ENCODE data around the gene PREX1.
"Not testable (repeated sequence)": the region's sequence is repeated elsewhere in the genome, so short reads cannot be mapped to it uniquely, and the experiment has no call there.

The PREX1 gene

DNA sequence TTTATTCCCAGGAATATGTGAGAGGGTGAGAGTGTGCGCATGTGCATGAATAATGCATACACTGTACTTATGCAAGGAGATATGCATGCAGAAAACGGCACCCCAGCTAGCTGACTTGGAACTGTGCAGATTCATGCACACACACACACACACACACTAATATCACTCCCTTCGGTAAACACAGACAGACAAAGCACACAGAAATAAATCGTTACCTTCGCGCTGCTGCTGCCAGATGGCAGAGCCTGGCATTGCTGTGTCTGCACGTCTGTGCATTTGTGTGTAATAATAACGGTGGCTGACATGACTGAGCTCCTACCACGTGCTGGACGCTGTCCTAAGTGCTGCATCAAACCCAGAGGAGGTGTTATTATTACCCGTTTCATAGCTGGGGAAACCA, 36.8 kb downstream of the PREX1 start:
- no peak for DNase-seq

DNA sequence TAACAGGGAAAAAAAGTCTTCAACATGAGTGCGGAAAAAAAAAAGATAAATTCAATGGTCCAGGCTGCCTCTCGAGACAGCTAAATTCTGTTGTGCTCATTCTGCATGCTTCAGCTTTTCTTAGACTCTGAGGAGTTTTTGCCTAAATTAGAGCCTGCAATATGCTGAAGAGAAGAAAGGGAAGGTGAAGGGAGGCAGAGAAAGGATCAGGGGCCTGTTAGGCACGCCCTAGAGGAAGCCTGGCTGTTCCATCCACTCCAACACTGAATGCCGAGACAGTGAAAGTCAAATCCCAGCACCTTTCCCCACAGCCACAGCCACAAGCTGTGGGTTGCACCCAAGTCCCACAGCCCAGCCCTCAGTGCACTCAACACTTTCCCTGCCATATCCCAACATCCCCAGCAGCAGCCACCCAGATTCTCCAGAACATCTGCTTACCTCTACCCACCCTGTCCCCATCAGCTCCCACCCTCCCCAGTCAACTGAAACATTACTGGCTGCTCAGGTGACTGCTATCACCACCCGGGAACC, 37.3 kb downstream of the PREX1 start:
- DNase-seq: no peak

DNA sequence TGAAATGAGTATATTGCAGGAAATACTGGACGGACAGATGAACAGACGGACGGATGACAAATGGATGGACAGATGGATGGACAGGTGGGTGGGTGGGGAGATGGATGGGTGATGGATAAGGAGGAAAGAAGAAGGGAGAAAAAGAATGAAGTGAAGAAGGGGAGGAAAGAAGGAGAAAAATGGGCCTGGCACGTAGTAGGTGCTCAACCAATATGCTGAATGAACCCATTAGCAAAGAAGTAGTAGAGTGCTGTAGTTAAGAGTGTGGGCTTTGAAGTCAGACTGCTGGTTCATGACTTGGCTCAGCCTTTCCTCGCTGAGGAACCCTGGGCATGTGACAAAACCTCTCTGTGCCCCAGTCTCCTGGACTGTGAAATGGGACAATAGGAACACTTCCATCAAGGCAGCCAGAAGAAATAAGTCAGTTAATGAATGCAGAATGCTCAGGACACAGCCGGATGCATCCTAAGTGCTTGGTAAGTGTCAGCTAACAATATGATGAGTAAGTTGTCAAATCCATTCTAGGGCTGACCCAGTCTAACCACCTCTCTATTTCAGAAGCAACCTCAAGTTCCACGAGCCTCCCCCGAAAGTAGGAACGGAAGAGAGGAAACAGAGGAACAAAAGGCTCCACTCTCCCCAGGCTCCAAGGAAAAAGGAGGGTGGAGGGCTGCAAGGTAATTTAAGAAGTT, 37.9 kb downstream of the PREX1 start:
- no peak for DNase-seq

DNA sequence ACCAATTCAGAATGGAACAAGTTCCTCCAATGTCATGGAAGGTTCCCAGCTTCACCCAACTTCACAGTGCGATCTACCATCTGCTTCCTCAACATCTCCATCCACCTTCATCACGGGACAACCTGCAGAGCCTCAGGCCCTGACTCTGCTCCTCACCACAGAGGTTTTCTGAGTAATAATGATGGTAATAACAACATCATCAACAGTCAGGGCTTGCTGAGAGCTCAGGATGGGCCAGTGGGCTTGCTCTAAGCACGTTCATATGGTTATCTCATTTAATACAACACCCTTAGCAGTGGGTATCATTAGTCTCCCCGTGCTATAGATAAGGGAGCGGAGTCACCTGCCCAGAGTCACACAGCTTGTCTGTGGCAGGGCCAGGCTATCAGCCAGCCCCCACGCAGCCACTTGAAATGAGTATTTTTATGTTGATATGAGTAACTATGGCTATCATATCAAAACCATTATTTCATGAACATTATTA, 38.6 kb downstream of the PREX1 start:
- no peak for DNase-seq

DNA sequence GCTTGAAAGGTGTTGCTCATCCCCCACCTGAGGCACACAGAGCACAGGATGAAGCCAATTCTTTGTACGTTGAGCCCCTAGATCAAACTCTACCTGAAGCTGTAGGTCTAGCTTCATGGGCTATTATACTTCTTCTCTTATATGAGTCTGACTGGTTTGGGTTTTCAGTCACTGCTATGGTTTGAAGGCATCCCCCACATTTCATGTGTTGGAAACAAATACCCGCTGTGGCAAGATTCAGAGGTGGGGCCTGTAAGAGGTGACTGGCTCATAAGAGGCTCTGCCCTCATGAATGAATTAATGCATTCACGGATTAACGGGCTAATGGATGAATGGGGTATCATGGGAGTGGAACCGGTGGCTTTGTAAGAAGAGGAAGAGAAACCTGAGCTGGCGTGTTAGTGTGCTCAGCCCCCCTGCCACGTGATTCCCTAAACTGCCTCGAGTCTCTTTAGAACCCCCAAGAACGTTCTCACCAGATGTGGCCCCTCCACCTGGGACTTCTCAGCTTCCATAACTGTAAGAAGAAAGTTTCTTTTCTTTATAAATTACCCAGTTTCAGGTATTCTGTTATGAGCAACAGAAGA, 39.2 kb downstream of the PREX1 start:
- DNase-seq: no peak

DNA sequence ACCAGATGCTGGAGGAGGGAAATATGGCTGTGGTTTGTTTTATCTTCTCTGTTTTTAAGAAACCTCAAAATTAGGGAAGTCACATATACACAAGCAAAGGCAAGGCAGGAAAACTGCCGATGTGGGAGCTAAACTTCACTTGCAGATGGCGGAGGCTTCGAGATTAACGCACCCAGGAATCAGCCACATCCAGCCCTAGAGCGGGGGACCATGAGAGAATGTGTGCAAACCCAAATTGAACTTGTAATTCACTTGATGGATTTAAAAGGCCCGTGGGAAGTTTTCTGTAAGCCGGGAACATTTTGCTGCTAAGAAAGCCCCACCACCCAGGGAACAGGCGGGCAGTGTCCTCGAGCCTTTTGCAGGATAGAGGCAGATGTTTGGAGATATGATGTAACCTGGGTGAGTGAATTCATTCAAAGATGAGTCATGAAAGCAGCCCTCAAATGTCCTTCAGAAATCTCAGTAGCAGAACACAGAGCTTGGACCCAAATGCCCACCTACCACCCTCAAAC, 39.9 kb downstream of the PREX1 start:
- DNase-seq: no peak

DNA sequence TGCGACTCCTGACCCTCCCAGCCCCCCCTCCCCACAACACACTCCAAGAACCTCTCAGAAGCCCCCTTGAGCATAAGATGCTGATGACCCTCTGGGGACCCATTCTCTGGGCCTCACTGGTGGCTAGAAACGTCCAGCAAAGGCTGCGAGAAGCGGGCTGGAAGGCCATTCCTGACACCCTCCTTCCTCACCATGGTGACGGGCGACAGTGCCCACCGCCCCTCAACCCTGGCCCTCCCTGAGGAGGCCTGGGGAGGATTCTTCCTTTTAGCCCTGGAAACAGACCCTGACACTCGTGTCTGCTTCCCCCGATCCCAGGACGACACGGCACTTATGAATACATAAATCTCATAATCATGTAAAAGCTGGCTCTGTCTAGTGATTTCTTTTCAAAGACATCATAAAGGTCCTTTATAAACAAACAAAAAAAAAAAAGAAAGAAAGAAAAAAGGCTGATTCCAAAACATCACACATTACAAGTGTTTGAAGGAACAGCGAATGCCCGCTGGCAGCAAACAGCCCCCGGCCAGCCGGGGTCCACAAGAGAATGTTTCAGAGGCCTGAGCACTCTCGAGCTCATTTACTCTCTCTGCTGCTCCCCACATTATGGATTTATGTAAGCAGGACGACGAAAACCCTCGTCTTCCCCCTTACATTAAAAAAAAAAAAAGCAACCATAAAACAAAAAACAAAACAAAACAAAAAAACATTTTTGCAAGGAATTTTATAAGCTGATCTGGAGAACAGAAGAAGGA, 40.7 kb downstream of the PREX1 start:
- no peak for DNase-seq

DNA sequence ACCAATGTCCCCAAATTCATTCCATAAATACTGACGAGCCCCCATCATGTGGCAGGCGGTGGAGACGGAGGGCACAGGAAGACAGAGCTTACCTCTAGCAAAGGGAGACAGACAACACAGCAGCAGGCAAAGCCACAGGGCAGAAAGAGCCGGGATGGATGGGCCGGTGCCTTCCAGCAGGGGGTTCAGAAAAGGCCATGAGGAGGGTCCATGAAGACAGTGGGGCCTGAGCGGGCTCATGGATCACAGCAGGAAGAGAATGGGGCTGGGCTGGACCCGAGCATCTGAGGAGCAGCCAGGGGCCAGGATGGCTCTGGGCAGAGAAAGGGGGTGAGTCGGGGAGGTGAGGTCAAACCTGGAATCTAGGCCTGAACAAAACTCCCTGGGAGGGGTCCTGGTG, 42.0 kb downstream of the PREX1 start:
- no peak for DNase-seq

DNA sequence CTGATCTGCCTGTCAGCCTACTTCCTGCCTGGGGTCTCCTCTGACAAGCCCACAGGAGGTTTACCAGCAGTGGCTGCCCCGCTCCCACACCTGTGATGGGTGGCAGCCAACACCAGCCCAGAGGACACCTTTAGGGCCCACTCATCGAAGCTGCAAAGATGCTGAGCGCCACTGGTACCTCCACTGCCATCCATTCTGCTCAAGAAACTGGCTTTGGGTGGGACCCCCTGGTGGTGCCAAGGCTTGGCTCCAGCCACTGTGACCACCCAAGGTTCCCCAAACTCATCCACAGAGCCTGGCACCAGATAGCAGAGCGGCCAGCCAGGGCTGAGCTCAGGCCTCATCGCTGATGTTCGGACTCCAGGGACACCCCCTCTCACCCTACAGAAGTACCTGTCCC, 42.5 kb downstream of the PREX1 start:
- no peak for DNase-seq

DNA sequence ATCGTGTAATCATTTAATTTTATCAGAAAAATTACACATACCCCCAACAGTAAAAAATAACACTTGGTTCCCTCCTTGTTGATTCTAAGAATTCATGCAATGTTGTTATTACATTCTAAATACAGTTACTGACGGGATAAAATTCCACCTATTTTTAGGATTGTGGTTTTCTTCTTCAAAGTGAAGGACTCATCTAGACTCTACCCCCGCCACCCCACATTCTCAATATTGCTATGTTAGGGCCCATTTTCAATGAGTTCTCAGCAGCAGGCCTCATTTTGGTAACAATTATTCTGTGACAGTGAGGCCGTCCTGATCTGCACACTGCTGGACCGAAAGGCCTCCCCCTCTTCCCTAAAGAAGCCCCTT, 43.5 kb downstream of the PREX1 start:
- no peak for DNase-seq

DNA sequence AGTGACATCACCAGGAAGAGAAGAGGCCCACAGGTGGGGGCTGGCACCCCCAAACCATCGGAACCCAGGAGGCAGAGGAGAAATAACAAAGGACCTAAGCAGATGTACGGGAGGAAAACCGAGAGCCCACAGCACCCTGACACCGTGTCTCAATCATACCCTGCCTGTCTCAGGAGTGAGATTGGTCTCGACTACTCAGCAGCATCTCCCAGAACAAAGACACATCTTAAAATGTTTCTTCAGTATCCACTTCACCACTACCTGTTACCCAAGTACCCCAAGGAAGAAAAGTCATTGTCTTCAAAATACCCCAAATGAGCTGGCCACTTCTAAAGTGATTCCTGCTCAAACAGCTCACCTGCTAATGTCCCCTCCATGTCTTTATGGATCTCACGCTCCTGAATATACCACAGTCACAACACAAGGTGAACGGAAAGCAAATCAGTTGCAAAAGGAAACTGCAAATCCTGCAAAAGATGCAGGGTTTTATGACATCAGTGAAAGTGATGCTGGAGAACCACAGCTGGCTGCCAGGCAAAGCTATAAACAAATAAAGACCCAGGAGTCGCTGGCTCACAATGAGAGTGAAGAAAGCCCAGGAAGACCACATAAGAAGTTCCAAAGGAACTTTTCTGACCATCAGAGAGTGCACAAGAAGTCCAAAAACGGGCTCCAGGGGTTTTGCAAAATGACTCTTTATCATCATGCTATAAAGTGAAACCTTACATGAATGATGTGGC, 44.1 kb downstream of the PREX1 start:
- no peak for DNase-seq

DNA sequence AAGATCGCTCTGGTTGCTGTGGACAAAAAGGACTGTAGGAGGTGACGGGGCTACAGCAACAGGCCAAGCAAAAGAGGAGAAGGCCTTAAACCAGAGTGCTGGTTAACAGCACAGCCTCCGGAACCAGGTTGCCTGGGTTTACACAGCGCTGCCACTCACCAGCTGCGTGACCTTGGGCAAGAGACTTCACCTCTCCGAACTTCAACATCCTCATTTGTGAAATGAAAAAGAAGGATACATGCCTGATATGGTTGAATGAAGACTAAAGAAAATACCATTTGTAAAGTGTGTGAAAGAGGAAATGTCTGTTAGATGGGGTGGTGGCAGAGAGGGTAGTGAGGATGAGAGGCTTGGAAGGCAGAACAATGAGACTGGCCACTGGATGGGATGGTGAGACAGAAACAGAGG, 44.9 kb downstream of the PREX1 start:
- DNase-seq: no peak

DNA sequence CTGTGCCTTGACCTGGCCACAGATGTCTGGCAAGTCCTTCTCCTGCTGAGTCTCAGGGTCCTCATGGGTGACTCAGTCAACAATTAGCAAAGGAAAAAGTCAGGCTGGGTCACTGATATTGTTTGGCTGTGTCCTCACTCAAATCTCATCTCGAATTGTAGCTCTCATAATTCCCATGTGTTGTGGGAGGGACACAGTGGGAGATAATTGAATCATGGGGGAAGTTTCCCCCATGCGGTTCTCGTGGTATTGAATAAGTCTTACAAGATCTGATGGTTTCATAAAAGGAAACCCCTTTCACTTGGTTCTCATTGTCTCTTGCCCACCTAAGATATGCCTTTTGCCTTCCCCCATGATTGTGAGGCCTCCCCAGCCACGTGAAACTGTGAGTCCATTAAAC, 45.7 kb downstream of the PREX1 start:
- no peak for DNase-seq

DNA sequence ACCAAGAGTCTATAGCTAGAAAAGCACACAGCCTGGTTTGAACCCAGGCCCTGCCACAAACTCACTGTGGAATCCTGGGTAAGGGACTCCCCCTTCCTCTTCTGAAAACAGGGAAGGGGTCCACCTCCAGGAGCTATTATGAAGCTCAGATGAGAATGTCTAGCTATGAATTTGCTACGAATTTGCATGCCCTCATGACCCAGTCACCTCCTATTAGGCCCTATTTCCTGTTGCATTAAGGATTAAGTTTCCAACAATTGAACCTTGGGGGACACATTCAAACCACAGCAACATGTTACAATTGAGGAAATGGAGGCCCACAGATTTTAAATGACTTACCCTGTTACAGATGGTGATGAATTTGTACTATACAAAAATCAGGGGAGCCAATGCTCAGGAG, 46.2 kb downstream of the PREX1 start:
- no peak for DNase-seq

DNA sequence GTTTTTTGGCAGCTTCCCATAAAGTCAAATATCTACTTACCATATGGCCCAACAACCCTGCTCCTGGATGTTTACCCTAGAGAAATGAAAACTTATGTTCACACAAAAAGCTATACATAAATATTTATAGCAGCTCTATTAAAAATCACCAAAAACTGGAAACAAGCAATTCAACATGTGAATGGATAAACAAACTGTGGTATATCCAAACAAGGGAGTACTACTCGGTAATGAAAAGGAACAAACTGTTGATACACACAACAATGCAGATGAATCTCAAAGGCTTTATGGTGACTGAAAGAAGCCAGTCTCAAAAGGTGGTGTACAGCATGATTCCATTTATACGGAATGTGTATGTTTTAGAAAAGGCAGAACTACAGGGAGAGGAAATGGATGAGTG, 48.4 kb downstream of the PREX1 start:
- no peak for DNase-seq

DNA sequence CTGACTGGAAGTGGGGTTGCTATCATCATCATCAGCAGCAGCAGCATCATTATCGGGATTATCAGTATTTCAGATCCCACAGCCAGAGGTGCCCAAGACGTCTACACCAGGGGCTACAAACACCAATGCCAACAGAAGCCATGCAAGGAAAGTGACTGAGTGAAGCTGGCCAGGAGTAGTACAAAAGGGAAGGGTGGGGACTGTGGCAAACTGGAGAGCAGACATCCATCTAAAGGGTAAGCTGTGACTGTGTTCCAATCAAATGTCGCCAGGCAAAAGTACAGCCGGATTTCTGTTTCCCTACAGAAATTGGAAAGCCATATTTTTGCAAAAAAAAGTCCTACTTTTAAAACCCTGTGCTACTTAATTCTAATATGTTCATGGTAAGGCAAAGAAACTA, 50.0 kb downstream of the PREX1 start:
- DNase-seq: no peak

DNA sequence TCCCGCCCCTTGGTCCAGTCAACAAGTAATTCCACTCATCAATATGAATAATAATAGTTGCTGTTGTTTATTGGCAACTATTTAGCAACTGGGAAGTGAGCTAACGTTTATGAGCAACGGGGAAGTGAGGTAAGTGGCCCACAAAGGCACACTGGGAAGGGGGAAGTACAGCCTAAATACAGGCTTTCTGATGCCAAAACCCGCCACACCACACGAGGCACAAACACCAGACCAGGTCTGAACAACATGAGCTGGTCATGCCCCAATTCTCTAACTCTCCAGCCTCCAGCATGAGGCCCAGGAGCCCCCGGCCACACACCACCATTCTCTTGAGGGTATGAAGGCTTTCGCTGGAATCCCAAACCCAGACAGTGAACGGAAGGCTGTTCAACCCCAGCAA, 50.8 kb downstream of the PREX1 start:
- no peak for DNase-seq

DNA sequence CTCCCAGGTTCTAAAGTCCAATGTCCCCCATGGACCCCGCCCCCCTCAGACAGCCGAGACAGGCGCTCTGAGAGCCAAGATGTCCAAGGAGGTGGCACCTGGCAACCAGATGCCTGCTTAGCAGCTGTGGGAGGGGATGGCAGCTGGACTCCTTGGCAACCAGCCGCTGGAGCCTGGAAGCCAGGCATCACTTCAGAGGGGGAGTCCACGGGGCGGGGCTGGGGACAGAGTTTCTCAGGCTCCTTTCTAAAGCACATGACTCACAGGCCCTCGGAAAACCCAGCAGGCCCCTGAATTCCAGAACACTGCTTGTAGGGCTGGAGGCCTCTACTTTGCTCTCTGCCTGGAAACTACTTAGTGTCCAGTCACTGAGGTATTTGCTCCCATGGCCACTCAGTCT, 51.5 kb downstream of the PREX1 start:
- DNase-seq: peak; percentile 62

DNA sequence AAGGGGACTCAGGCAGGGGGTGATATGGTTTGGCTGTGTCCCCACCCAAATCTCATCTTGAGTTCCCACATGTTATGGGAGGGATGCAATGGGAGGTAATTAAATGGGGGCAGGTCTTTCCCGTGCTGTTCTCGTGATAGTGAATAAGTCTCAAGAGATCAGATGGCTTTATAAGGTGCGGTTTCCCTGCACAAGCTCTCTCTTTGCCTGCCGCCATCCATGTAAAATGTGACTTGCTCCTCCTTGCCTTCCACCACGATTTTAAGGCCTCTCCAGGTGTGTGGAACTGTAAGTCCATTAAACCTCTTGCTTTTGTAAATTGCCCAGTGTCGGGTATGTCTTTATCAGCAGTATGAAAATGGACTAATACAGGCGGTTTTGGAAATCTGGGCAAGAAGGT, 52.3 kb downstream of the PREX1 start:
- not testable (repeated sequence) for DNase-seq

DNA sequence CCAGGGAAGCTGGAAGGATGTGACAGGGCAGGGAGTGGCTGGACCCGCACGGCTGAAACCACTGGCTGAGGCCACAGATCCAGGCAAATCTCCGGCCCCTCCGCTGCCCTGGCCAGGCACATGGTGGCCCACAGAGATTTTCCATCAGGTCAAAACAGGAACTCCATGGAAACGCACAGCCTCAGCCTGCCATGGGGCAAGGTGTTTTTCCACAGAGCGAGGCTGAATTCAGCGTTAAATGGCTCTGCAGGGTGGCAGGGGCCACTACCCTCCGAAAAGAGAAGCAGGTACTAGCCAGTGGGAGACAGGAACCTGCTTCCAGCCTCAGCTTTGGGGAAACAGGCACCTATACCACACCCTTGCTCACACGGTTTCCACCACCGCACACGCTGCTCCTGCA, 53.1 kb downstream of the PREX1 start:
- no peak for DNase-seq

DNA sequence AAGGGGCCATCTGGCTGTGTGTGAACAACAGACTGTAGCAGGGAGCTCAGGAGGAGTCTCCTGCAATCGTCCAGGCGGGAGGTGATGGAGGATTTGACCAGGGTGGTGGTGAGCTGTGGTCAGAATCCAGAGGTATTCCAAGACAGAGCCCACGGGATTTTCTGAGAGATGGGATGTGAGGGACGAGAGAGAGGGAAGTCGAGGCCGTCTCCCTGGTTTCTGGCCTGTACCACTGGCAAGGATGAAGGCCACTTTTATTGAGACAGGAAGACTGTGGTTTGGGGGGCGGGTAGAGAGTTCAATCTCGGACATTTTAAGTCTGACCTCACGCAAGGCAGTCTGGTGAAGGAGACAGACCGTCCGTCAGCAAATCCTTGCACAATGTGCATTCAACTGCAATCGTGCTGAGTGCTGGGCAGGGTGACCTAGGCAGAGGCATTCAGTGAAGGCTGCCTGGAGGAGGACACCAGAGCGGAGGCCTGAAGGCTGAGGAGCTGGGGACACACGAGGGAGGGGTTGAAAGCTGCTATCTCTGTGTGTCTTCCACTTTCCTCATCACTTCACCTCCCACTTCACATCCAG, 53.9 kb downstream of the PREX1 start:
- DNase-seq: no peak

DNA sequence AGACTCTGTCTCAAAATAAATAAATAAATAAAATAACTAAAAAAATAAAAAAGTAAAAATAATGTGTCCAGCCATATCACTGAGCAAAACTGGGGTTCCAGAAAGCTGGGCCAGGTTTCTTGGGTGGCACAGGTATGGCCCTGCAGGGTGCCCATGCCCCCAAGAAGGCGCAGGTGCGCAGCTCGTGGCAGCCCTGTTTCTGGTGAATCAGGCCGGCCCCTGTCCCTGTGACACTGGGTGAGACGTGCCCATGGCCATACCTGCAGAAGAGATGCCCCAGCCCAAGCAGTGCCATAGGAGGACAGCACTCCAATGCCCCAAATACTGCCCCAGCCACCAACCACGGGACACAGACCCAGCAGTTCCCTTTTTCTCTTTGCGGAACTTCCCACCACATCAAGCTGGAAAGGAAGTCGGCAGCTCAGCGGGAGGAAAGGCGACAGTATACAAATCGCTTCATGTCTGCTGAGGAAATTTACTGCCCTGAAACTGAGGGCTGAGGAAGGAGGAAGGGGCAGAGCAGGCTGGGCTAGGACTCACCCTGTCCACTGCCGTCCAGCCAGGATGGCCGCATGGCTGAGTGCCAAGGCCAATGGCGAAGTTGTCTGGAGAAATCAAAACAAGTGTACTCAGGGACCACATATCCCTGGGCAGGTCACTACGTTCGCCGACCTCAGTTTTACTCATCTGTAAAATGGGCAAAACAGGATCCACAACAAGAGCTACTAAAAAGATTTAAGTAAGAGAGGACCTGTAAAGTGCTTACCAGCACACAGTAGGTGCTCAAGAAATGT, 55.4 kb downstream of the PREX1 start:
- DNase-seq: no peak
